GM21360 (cell line): Measurements from ENCODE around the gene NAA20.

Source experiments
- ATAC-seq: cut with Tn5 transposase; IDR thresholded peaks from one replicate; pipeline ENCODE4 v1.9.1; 2021; ENCODE audit warnings: mild to moderate bottlenecking, moderate library complexity; ENCODE audit not compliant: unreplicated experiment

The NAA20 gene

GRCh38 chr20:20017844-20018185 lies 653 bp downstream of the NAA20 start:
- ATAC-seq = peak; percentile 3

- no peak for ATAC-seq
Observed at GRCh38 chr20:20018366-20018765, 1.2 kb downstream of the NAA20 start.

GRCh38 chr20:20019123-20019522 lies 2.0 kb downstream of the NAA20 start:
- ATAC-seq = no peak

- ATAC-seq = no peak
Observed at GRCh38 chr20:20020908-20021307, 3.7 kb downstream of the NAA20 start.

GRCh38 chr20:20021835-20022234 lies 4.7 kb downstream of the NAA20 start:
- no peak for ATAC-seq

- peak; percentile 49 for ATAC-seq
Observed at GRCh38 chr20:20022498-20022897, 5.3 kb downstream of the NAA20 start.

- no peak for ATAC-seq
Observed at GRCh38 chr20:20023395-20023794, 6.2 kb downstream of the NAA20 start.

- no peak for ATAC-seq
Observed at GRCh38 chr20:20024942-20025341, 7.8 kb downstream of the NAA20 start.

GRCh38 chr20:20027284-20027683 lies 10.1 kb downstream of the NAA20 start:
- ATAC-seq = no peak

GRCh38 chr20:20031790-20032189 lies 14.6 kb downstream of the NAA20 start:
- ATAC-seq = no peak

- no peak for ATAC-seq
Observed at GRCh38 chr20:20034486-20034885, 17.3 kb downstream of the NAA20 start.

- ATAC-seq = no peak
Observed at GRCh38 chr20:20036756-20037155, 19.6 kb downstream of the NAA20 start.

GRCh38 chr20:20037960-20038359 lies 20.8 kb downstream of the NAA20 start:
- no peak for ATAC-seq

- no peak for ATAC-seq
Observed at GRCh38 chr20:20038586-20038985, 21.4 kb downstream of the NAA20 start.

- no peak for ATAC-seq
Observed at GRCh38 chr20:20039752-20040387, 22.7 kb downstream of the NAA20 start.

GRCh38 chr20:20051767-20052073 lies 34.6 kb downstream of the NAA20 start:
- peak; percentile 28 for ATAC-seq

GRCh38 chr20:20052074-20052970 lies 35.2 kb downstream of the NAA20 start, which contains the start of the genes CFAP61 and CRNKL1:
Gene CFAP61 (plus strand): TSS chr20:20052532. CDS start chr20:20056654, 4,122 bp downstream.
Gene CRNKL1 (minus strand): TSS chr20:20052466. CDS start chr20:20052342, 124 bp downstream.
- ATAC-seq = peak; percentile 91

GRCh38 chr20:20060234-20060998 lies 43.3 kb downstream of the NAA20 start:
- no peak for ATAC-seq

- no peak for ATAC-seq
Observed at GRCh38 chr20:20063941-20064702, 47.0 kb downstream of the NAA20 start.

GRCh38 chr20:20065361-20065760 lies 48.2 kb downstream of the NAA20 start:
- no peak for ATAC-seq
